ENCODE results near the gene TAMM41. TPM values are rescaled to one million over a fixed set of nuclear protein-coding genes. Genes with fewer than 3 reads are reported as not detected.

The TAMM41 gene
- total and polyA plus RNA-seq, 2 of the 4 experiments (the other 2 are of a cell fraction) = 4.3 to 15.9 TPM

GRCh38 chr3:11878837-11879236 lies 32.2 kb upstream of the TAMM41 start:
- Histone ChIP-seq H3K4ac (ENCODE audit: low read depth, low read length) (no peak overlapping the region), H3K79me1 (ENCODE audit: low read depth in 1 of 2, low read length in 2 of 2) (no peaks in the 10 kb centered on the region), H3K27me3 (ENCODE audit: control insufficient read depth, insufficient read depth, low read length) (no peaks in the 10 kb centered on the region), H3K9me3 (ENCODE audit: control insufficient read depth, insufficient read depth, low read length) (no peaks in the 10 kb centered on the region), H2BK5ac (ENCODE audit: low read depth, low read length, poor library complexity, severe bottlenecking) (no peak overlapping the region), H3K4me2 (ENCODE audit: low read depth, low read length) (no peak overlapping the region), H4K91ac (ENCODE audit: insufficient read depth, low read depth, low read length) (no peak overlapping the region), H3K4me3 (ENCODE audit: insufficient read depth, low read depth, low read length) (no peak overlapping the region), H2BK15ac (ENCODE audit: low read depth, low read length) (no peak overlapping the region), H4K8ac (ENCODE audit: low read depth in 2 of 2, low read length in 2 of 2) (no peak overlapping the region), H4K20me1 (ENCODE audit: insufficient read depth, low read length) (no peaks in the 10 kb centered on the region), H2AK5ac (ENCODE audit: low read depth, low read length) (no peak overlapping the region), H3K27ac (ENCODE audit: insufficient read depth, low read length) (no peak overlapping the region), H2AFZ (replicated peaks; ENCODE audit: low read length, poor library complexity) (no peak overlapping the region), H3K14ac (replicated peaks; ENCODE audit: low read depth, low read length) (no peak overlapping the region), H3K4me1 (ENCODE audit: control insufficient read depth, insufficient read depth, low read length) (no peaks in the 10 kb centered on the region), H3K9ac (ENCODE audit: low read depth, low read length) (no peak overlapping the region), H3K9me1 (ENCODE audit: insufficient read depth, low read length) (no peaks in the 10 kb centered on the region), H3K18ac (ENCODE audit: low read depth, low read length) (no peak overlapping the region), H2BK120ac (ENCODE audit: low read depth, low read length) (no peak overlapping the region), H2AK9ac (replicated peaks; ENCODE audit: low read depth, low read length, poor library complexity) (no peak overlapping the region), H3K36me3 (ENCODE audit: control insufficient read depth, insufficient read depth, low read length) (no peaks in the 10 kb centered on the region), H4K5ac (ENCODE audit: low read depth, low read length) (no peak overlapping the region), H3K56ac (ENCODE audit: extremely low read depth, insufficient read depth, low read length) (no peak overlapping the region), H3K23ac (ENCODE audit: low read depth, low read length) (no peak overlapping the region), H2BK20ac (ENCODE audit: low read depth, low read length) (no peak overlapping the region)
- intact Hi-C loops (cut with micrococcal nuclease) (no loop called here), in situ Hi-C loops (cut with MboI; ENCODE audit: low sequenced_read_pairs) (loop anchor here (10.0 kb wide), 1 partner anchor 1834 kb away; no protein-coding TSS in a partner anchor), dilution Hi-C loops (cut with HindIII; ENCODE audit: low sequenced_read_pairs, unreplicated experiment) (no loop called here)
- ChIA-PET CTCF (no interaction called here), POLR2A (ENCODE audit: unreplicated experiment) (no interaction called here)
- DNase-seq (no peak), ATAC-seq (ENCODE audit: low read depth) (no peak)
- BruUV-seq (replicated peaks) = no TSS peak
- no CpG with 5 or more reads among the region's 5 CpGs for WGBS, 2 experiments (ENCODE audit: extremely low coverage in 2 of 2, insufficient read length in 1 of 2)
- no peak for TF ChIP-seq RFX5 (IDR thresholded peaks at IDR 0.05; ENCODE audit: low read depth, low read length)
- TF ChIP-seq MAZ (IDR thresholded peaks at IDR 0.05; ENCODE audit: borderline replicate concordance, low read depth, low read length) = no peak
- no peak for TF ChIP-seq BHLHE40 (IDR thresholded peaks at IDR 0.05; ENCODE audit: low read depth, low read length)
- TF ChIP-seq, protein P1, sequence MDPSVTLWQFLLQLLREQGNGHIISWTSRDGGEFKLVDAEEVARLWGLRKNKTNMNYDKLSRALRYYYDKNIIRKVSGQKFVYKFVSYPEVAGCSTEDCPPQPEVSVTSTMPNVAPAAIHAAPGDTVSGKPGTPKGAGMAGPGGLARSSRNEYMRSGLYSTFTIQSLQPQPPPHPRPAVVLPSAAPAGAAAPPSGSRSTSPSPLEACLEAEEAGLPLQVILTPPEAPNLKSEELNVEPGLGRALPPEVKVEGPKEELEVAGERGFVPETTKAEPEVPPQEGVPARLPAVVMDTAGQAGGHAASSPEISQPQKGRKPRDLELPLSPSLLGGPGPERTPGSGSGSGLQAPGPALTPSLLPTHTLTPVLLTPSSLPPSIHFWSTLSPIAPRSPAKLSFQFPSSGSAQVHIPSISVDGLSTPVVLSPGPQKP (IDR thresholded peaks at IDR 0.05; ENCODE audit: borderline replicate concordance, low read depth, low read length) = no peak
- no peak for TF ChIP-seq NFE2L2 (IDR thresholded peaks at IDR 0.05; ENCODE audit: low read depth, low read length)
- TF ChIP-seq RAD21 (IDR thresholded peaks at IDR 0.05; ENCODE audit: low read length) = no peak
- TF ChIP-seq SMC3 (IDR thresholded peaks at IDR 0.05; ENCODE audit: low read depth, low read length) = no peak
- TF ChIP-seq USF2 (IDR thresholded peaks at IDR 0.05; ENCODE audit: low read depth, low read length) = no peak
- TF ChIP-seq FOS (IDR thresholded peaks at IDR 0.05; ENCODE audit: low read depth, low read length) = no peak
- no peak for TF ChIP-seq RCOR1 (IDR thresholded peaks at IDR 0.05; ENCODE audit: insufficient replicate concordance, low read length)
- TF ChIP-seq, protein P2, sequence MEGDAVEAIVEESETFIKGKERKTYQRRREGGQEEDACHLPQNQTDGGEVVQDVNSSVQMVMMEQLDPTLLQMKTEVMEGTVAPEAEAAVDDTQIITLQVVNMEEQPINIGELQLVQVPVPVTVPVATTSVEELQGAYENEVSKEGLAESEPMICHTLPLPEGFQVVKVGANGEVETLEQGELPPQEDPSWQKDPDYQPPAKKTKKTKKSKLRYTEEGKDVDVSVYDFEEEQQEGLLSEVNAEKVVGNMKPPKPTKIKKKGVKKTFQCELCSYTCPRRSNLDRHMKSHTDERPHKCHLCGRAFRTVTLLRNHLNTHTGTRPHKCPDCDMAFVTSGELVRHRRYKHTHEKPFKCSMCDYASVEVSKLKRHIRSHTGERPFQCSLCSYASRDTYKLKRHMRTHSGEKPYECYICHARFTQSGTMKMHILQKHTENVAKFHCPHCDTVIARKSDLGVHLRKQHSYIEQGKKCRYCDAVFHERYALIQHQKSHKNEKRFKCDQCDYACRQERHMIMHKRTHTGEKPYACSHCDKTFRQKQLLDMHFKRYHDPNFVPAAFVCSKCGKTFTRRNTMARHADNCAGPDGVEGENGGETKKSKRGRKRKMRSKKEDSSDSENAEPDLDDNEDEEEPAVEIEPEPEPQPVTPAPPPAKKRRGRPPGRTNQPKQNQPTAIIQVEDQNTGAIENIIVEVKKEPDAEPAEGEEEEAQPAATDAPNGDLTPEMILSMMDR (conservative IDR thresholded peaks at IDR 0.05; ENCODE audit: low read depth, low read length) = no peak
- no peak for TF ChIP-seq POLR2A (IDR thresholded peaks at IDR 0.05; ENCODE audit: low read depth, low read length)
- TF ChIP-seq MXI1 (IDR thresholded peaks at IDR 0.05; ENCODE audit: borderline replicate concordance, low read depth, low read length) = no peak
- TF ChIP-seq CEBPB (IDR thresholded peaks at IDR 0.05; ENCODE audit: low read depth, low read length) = no peak
- TF ChIP-seq MAFK (IDR thresholded peaks at IDR 0.05; ENCODE audit: low read depth, low read length) = no peak
- TF ChIP-seq CHD1 (IDR thresholded peaks at IDR 0.05; ENCODE audit: low read depth, low read length) = no peak
